Measurements from ENCODE around the gene WEE2.
"Not testable (repeated sequence)": the region's sequence is repeated elsewhere in the genome, so short reads cannot be mapped to it uniquely, and the experiment has no call there.

Gene WEE2

GRCh38 chr7:141715018-141715417 is 6.9 kb downstream of the WEE2 start:
- DNase-seq = no peak

- no peak for DNase-seq
Measured at GRCh38 chr7:141715794-141716689, 7.9 kb downstream of the WEE2 start.

- no peak for DNase-seq
Measured at GRCh38 chr7:141717450-141717849, 9.3 kb downstream of the WEE2 start.

- DNase-seq = no peak
Measured at GRCh38 chr7:141722529-141722928, 14.4 kb downstream of the WEE2 start.

DNA sequence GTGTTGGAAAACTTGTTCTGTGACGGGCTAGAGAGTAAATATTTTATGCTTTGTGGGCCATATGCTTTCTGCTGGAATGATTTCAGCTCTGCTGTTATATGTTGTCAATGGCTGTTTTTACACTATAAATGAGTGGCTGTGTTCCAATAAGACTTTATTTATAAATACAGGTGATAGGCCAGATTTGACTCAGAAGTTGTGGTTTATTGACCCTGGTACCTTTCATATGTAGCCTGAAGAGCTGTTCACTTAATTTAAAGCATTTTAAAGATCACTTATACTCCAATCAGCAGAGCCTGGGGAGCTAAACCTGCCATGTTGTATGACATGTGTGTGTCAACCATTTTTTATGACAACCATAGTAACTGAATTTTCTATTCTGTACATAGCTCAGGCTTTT is 20.9 kb downstream of the WEE2 start:
- DNase-seq = no peak

GRCh38 chr7:141731476-141732149 is 23.5 kb downstream of the WEE2 start:
- peak in 4 of 14 donors; percentile 6 to 65 (median 7) for DNase-seq

- no peak for DNase-seq
Measured at GRCh38 chr7:141737118-141737835, 29.1 kb downstream of the WEE2 start.

DNA sequence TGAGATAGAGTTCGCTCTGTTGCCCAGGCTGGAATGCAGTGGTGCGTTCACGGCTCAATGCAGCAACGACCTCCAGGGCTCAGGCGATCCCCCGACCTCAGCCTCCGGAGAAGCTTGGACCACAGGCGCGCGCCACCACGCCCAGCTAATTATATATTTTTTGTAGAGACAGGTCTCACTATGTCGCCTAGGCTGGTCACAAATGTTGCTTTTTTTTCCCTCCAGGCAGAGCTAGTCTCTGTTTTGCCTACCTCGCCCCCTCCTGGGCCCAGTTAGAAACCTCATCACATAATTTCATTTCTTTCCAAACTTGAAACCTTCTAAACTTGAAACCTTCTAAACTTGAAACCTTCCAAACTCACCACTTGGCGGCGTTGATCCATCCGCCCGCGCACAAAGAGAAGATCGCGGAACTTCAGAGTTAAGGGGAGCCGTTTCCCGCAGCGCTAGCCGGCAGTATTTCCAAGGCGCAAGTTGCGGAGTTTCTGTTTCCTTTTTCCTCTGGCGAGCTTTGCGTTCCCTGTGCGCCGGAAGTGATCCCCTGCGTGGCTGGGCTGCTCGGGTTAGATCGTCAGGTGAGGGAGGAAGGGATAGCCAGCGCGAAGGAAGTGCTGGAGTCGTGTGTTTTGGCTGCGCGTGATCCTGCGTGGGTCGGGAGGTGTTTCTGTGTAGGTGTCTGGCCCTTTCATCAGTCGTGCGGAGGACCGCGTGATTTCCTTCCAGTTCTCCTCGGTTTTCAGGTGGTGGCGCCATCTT is 29.9 kb downstream of the WEE2 start, which contains the start of gene SSBP1:
TSS of gene SSBP1 (plus strand) at position 523 of the 756 bp plus-strand sequence. CDS start 809 bp downstream, outside the sequence.
- peak; percentile 45 to 93 (median 88) for DNase-seq

GRCh38 chr7:141738592-141739013 is 30.4 kb downstream of the WEE2 start:
- DNase-seq = no peak

DNA sequence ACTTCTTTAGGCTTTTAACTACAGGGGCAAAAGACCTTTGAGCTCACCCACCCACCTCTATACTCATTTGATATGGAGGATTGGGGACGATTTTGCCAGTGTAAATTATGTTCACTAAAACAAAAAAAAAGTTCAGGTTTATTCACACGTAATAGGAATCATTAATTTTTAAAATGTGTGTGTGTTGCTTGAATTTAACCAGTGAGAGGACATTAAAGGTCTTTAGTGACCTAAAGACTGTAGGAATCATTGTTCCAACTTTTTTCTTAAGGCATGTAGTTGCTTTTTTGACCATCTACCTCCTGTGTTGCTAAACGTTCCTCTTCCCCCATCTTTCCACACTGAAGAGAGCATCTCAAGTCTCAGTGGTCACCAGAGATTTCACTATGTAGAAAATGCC is 31.1 kb downstream of the WEE2 start:
- no peak for DNase-seq

- no peak for DNase-seq
Measured at GRCh38 chr7:141742229-141742628, 34.1 kb downstream of the WEE2 start.

DNA sequence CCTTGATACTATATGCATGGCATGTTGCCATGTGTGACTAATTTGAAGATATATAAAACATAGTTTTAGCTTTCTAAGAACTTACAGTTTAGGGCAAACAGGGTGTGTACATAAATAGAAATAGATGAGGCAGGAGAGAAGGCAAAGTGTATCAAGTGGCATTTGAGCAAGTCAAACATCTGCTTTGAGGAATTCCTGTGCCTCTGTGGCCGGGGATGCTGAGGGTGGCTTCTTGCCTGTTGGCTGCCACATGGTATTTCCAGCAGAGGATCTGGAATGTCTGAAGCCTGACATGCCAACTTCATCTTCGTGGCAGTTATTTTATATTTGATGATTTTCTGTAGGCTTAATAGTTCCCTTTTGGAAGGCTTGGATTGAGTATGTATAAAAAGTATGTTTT is 36.0 kb downstream of the WEE2 start:
- no peak for DNase-seq

DNA sequence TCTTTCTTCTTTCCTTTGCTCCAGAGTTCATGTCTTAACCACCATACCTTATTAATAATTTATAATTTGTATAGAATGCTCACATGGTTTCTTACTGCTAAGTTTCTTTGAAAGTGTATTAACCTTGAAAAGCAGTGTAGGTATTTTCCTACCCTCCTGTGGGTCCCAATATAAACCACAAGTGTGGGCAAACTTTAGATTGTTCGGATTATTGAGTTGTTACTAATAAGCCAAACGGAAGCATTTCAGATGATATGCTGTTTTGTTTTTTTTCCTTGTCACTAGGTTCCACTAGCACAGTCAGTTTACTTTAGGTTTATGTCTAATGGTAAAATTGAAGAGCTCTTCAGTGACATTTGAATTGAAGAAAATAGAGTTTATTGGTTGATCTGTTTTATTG is 40.2 kb downstream of the WEE2 start:
- no peak for DNase-seq

GRCh38 chr7:141751904-141752303 is 43.8 kb downstream of the WEE2 start:
- not testable (repeated sequence) for DNase-seq

DNA sequence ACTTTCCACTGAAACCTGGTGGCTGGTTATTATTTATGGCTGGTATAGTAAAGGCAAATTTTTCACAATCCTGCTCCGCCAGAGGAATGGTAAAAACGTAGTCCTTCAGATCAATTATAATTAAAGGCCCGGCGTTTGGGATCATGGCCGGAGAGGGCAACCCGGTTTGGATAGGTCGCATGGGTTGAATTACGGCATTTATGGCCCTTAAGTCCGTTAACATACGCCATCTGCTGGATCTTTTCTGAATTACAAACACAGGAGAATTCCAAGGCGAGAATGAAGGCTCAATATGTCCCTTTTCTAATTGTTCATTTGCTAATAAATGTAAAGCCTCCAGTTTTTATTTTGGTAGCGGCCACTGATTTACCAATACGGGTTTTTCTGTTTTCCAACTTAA is 44.5 kb downstream of the WEE2 start:
- no peak for DNase-seq

- DNase-seq = no peak
Measured at GRCh38 chr7:141754939-141755338, 46.8 kb downstream of the WEE2 start.

DNA sequence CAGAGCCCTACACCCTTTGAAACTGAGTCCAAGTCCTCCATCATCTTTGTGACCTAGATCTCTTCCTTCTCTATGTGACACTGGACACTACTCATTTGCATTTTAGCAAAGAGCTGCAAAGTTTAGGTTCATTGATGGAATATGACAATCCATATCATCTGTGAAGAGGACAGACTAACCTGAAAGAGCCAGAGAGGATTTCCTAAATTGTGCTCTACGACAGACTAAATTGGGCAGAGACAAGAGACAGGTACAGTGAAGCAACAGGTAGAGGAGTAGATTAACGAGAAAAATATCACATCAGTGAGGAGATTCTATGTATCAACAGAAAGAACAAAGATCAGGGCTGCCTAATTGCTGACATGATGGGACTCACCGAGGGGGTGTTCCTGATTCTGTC is 55.6 kb downstream of the WEE2 start, which contains the start of gene TAS2R3:
TSS of gene TAS2R3 (plus strand) at position 301 of the 400 bp plus-strand sequence. CDS start at position 363, 62 bp downstream.
- DNase-seq = no peak

- not testable (repeated sequence) for DNase-seq
Measured at GRCh38 chr7:141770083-141770583, 62.0 kb downstream of the WEE2 start.

- no peak for DNase-seq
Measured at GRCh38 chr7:141776374-141776773, 68.2 kb downstream of the WEE2 start, which contains the start of gene TAS2R4. TAS2R4 (plus strand) TSS chr7:141776674; CDS start chr7:141778489, 1,815 bp downstream.
